Upper lobe of right lung (tissue), 1 donor: ENCODE results near the gene TMEM63A. TPM values are rescaled to one million over a fixed set of nuclear protein-coding genes. Genes with fewer than 3 reads are reported as not detected.
"Not testable (repeated sequence)": the region's sequence is repeated elsewhere in the genome, so short reads cannot be mapped to it uniquely, and the experiment has no call there.

ENCODE experiments used
- ATAC-seq: fragments of 200-7000 bp; cut with Tn5 transposase; one replicate; pipeline ENCODE4 v1.9.1; 2020; ENCODE audit warnings: mild to moderate bottlenecking, moderate library complexity
- DNase-seq: peaks from one replicate; pipeline ENCODE4 v3.0.0-alpha.2; 2020
- H3K27ac ChIP-seq: fragments of 200-600 bp; one replicate; pipeline ENCODE4 v1.8.0; 2022
- H3K27me3 ChIP-seq: fragments of 200-600 bp; one replicate; pipeline ENCODE4 v1.8.0; 2022; ENCODE audit warnings: mild to moderate bottlenecking
- H3K36me3 ChIP-seq: fragments of 200-600 bp; one replicate; pipeline ENCODE4 v1.8.0; 2022
- H3K4me1 ChIP-seq: fragments of 200-600 bp; one replicate; pipeline ENCODE4 v1.8.0; 2022
- H3K4me3 ChIP-seq: fragments of 200-600 bp; one replicate; pipeline ENCODE4 v1.8.0; 2022; ENCODE audit warnings: mild to moderate bottlenecking
- H3K9me3 ChIP-seq: fragments of 200-600 bp; one replicate; pipeline ENCODE4 v1.8.0; 2022
- CTCF ChIP-seq: fragments of 200-600 bp; IDR thresholded peaks from one replicate; pipeline ENCODE4 v1.8.0; 2022; ENCODE audit warnings: antibody characterized with exemption
- intact Hi-C: fragments of 100-400 bp; cut with DNase I; formaldehyde crosslinking; loops from one replicate; pipeline ENCODE4 v1.11.0; 2022
- total RNA-seq: library from RNA; stranded (reverse); fragmentation: NEBNext Ultra II Directional; extraction: Animal tissue kit (Norgen Biotek cat#: 25700); gene quantifications from one replicate; pipeline ENCODE4 v1.2.1, GENCODE V29; 2021
- donor health status: DM: no; HTN: yes; CAD: no; lungs with severe emphysema.

The TMEM63A gene
- total RNA-seq, 1 donor from 2014 or later = 119 TPM

- no peak overlapping the region for H3K4me3 ChIP-seq
- ATAC-seq (no peak), DNase-seq (no peak)
- peaks cover 3% of the 10 kb centered on the region for H3K4me1 ChIP-seq
- no peak overlapping the region for H3K27ac ChIP-seq
- intact Hi-C loops = no loop called here
- H3K36me3 ChIP-seq = peaks cover 81% of the 10 kb centered on the region
- H3K27me3 ChIP-seq = no peaks in the 10 kb centered on the region
- H3K9me3 ChIP-seq = no peaks in the 10 kb centered on the region
- TF ChIP-seq CTCF = no peak
Observed at GRCh38 chr1:225842788-225843425, 39.3 kb downstream of the TMEM63A start.

DNA sequence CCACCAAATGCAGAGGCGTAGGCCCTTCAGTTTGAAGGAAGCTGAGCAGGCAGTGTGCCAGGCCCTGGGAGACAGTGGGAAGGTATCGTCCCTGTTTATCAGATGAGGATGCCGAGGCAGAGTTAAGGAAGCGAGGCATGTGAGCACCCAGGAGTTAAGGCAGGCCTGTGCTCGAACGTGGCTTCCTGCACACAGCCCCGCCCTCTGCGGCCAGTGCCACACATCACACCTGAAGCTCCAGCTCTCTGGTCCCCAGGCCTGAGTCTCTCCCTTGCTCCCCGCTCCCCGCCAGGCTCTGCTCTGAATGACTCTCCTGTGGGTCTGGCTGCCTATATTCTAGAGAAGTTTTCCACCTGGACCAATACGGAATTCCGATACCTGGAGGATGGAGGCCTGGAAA, 40.1 kb downstream of the TMEM63A start:
- TF ChIP-seq CTCF = no peak
- no peaks in the 10 kb centered on the region for H3K9me3 ChIP-seq
- peaks cover 80% of the 10 kb centered on the region for H3K36me3 ChIP-seq
- H3K4me3 ChIP-seq = no peak overlapping the region
- ATAC-seq (no peak), DNase-seq (no peak)
- intact Hi-C loops = no loop called here
- H3K27me3 ChIP-seq = no peaks in the 10 kb centered on the region
- no peak overlapping the region for H3K27ac ChIP-seq
- peaks cover 3% of the 10 kb centered on the region for H3K4me1 ChIP-seq

GRCh38 chr1:225840713-225841112, 41.5 kb downstream of the TMEM63A start:
- TF ChIP-seq CTCF = no peak
- Histone ChIP-seq H3K4me1 (peaks cover 5% of the 10 kb centered on the region), H3K27ac (no peak overlapping the region), H3K27me3 (no peaks in the 10 kb centered on the region), H3K36me3 (peaks cover 77% of the 10 kb centered on the region), H3K4me3 (no peak overlapping the region), H3K9me3 (no peaks in the 10 kb centered on the region)
- ATAC-seq (no peak), DNase-seq (no peak)
- intact Hi-C loops = no loop called here

- Histone ChIP-seq H3K4me3 (no peak overlapping the region), H3K36me3 (peaks cover 81% of the 10 kb centered on the region), H3K9me3 (no peaks in the 10 kb centered on the region), H3K27me3 (no peaks in the 10 kb centered on the region), H3K27ac (no peak overlapping the region), H3K4me1 (peaks cover 6% of the 10 kb centered on the region)
- no peak for ATAC-seq
- DNase-seq = no peak
- TF ChIP-seq CTCF = no peak
- intact Hi-C loops = no loop called here
Observed at GRCh38 chr1:225840223-225840610, 42.0 kb downstream of the TMEM63A start.

DNA sequence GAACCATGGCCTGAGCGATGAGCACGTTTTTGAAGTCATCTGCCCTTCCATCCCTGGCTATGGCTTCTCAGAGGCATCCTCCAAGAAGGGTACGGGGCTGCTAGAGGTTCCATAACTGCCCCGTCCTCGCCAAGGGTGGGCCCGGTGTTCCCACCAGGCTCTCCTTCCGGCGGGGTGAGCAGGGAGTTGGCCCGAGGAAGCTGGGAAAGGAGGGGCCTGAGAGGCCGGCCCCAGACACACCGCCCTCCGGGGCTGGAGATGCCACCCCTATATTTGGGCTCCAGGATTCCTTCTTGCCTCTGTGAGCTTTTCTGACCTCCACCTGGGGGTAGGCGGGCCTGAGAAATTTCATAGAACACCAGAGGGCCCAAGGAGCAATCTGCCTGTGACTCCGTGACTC, 43.4 kb downstream of the TMEM63A start:
- intact Hi-C loops = no loop called here
- Histone ChIP-seq H3K4me1 (peaks cover 12% of the 10 kb centered on the region), H3K27me3 (no peaks in the 10 kb centered on the region), H3K4me3 (no peak overlapping the region), H3K9me3 (no peaks in the 10 kb centered on the region), H3K36me3 (peaks cover 72% of the 10 kb centered on the region), H3K27ac (no peak overlapping the region)
- DNase-seq (no peak), ATAC-seq (no peak)
- no peak for TF ChIP-seq CTCF

DNA sequence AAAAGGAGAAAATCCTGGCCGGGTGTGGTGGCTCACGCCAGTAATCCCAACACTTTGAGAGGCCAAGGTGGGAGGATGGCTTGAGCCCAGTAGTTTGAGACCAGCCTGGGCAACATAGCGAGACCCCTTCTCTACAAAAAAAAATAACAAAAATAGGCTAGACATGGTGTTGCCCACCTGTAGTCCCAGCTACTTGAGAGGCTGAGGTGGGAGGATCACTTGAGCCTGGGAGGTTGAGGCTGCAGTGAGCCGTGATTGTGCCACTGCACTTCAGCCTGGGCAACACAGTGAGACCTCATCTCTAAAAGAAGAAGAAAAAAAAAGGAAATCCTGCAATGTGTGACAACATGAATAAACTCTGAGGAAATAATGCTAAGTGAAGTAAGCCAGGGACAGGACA, 45.9 kb downstream of the TMEM63A start:
- intact Hi-C loops, H3K27me3 ChIP-seq, DNase-seq, H3K27ac ChIP-seq, H3K4me3 ChIP-seq, ATAC-seq, H3K9me3 ChIP-seq: not testable (repeated sequence)
- H3K4me1 ChIP-seq = peaks cover 12% of the 10 kb centered on the region
- peaks cover 73% of the 10 kb centered on the region for H3K36me3 ChIP-seq
